Measurements from ENCODE around the gene LDLRAD4.

- TF ChIP-seq, protein P1, sequence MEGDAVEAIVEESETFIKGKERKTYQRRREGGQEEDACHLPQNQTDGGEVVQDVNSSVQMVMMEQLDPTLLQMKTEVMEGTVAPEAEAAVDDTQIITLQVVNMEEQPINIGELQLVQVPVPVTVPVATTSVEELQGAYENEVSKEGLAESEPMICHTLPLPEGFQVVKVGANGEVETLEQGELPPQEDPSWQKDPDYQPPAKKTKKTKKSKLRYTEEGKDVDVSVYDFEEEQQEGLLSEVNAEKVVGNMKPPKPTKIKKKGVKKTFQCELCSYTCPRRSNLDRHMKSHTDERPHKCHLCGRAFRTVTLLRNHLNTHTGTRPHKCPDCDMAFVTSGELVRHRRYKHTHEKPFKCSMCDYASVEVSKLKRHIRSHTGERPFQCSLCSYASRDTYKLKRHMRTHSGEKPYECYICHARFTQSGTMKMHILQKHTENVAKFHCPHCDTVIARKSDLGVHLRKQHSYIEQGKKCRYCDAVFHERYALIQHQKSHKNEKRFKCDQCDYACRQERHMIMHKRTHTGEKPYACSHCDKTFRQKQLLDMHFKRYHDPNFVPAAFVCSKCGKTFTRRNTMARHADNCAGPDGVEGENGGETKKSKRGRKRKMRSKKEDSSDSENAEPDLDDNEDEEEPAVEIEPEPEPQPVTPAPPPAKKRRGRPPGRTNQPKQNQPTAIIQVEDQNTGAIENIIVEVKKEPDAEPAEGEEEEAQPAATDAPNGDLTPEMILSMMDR (IDR thresholded peaks at IDR 0.05), result no peak
- TF ChIP-seq EZH2 (IDR thresholded peaks at IDR 0.05; ENCODE audit: borderline replicate concordance, insufficient read depth, low read depth, low read length, poor library complexity, severe bottlenecking), result no peak
Observed at GRCh38 chr18:13269521-13270011, 51.0 kb downstream of the LDLRAD4 start.
